Fibroblast of skin of left biceps (primary cell): Measurements from ENCODE around the gene TIAM1.
"Not testable (repeated sequence)": the region's sequence is repeated elsewhere in the genome, so short reads cannot be mapped to it uniquely, and the experiment has no call there.

ENCODE experiments used
- DNase-seq, 2 experiments: peaks; one replicate each; pipeline ENCODE4 v3.0.0-alpha.2; 2013; ENCODE audit warnings: low read depth in 2 of 2

TIAM1 gene

DNA sequence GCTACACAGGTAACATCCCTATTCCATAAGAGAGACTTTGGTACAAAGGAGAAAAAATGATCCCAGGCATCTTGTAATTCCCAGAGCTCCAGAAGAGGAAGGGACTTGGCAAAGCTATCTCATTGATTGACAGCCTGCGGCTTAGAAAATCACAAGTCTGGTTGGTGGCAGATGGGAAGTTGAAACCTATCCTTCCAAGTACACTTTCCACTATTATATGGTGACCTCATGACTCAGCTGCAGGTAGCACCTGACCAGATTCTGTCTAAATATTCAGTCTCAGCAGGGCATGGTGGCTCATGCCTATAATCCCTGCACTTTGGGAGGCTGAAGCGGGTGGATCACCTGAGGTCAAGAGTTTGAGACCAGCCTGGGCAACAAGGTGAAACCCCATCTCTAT, 89.9 kb downstream of the TIAM1 start:
- no peak for DNase-seq

DNA sequence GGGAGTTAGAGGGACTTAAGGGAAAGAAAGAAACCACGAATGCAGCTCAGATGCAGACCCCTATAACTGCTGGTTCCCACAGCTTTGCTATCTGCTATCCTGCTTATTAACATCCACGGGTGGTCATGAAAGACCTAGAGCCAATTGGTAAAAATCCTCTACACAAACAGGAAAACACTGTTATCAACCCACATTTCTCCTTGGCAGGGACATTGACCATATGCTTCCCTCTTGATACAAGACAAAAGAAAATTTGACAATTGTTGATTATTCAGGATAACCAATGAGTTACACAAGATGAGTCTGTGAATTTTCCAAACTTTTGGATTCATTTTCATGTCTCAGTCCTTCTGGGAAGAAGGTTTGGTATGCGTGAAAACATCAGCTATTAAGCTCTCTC, 90.4 kb downstream of the TIAM1 start:
- no peak for DNase-seq

DNA sequence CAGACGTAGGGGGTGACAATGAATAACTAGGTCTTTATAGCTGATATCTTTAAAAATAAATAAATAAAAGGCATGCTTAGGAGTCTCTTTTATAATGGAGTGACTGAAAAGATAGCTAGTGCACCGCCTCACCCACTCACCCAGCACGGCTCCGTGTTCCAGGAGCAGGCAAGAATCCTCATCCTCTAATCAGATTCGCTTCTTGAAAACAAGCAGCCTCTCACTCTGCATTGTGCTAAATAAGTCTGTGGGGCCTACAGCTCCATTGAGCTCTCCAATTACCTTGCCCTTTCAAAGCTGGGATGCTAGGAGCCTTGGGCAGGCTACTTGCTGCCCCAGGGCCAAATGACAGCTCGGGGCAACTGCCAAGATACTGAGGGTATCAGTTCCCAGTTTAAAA, 91.5 kb downstream of the TIAM1 start:
- no peak for DNase-seq

DNA sequence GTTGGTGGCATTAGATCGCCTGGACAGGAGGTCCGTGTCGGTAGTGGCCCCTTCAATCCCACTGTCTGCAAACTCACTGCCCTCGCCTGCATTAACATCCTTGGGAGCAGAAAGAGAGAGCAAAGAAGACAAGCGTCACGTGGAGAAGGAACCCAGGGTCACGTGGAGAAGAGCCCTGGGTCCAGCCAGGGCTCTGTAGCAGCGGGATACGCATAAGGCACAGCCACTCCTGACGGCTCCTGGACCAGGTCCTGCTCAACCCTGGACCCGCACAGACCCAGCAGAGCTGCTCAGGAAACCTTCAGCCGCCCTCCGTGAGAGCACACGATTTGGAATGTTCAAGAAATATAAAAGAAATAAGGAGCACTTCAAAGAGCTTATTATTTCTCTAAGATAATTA, 92.0 kb downstream of the TIAM1 start:
- DNase-seq = no peak

DNA sequence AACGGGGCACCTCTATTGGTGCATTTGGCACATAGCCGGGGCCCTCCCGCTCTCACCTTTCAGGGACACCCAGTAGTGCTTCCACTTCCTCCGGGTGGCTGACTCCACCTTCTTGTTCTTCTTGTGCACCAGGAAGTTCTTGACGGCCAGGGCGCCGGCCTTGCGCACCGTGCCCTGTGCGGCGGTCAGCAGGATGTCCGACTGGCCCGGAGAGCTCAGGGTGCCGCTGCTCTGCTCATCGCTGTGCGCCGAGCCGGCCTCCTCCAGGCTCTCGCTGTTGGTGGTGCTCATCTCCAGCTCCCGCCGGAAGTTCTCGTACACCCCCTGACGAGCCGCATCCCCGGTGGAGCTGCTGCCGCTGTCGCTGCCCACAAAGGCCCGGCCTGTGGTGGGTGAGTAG, 92.4 kb downstream of the TIAM1 start:
- no peak for DNase-seq

DNA sequence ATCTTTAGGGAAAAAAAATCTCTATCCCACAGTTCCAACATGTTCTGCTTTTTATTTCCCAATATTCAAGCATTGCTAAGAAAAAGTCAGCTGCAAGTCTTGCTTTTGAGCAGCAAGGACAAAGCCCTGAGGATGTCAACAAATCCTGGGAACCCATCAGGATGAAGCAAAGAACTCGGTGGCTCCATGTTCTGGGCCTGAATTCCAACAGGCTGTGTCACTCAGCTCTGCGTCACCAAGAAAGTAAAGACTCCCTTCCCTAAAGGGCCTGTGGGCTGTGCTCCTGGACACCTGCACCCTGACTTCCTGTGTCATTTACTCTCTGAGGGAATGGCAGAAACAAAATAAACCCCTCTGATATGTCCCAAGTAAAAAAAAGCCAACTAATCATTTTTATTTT, 95.5 kb downstream of the TIAM1 start:
- DNase-seq = no peak

DNA sequence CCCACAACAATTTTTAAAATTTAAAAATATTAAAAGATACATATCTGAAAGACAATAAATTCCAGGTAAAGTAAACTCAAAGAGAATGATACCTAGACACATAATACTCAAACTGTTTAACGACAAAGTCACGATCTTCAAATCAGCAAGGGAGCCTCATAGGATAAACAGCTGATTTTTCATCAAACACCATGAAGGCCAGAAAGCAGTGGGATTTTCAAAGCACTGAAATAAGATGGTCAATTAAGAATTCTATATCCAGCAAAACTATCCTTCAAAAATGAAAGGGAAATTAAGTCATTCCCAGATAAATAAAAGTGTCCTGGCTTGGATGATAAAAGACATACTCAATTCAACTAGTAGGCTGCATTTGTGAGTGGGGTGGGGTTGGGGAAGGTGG, 100.5 kb downstream of the TIAM1 start:
- no peak for DNase-seq

DNA sequence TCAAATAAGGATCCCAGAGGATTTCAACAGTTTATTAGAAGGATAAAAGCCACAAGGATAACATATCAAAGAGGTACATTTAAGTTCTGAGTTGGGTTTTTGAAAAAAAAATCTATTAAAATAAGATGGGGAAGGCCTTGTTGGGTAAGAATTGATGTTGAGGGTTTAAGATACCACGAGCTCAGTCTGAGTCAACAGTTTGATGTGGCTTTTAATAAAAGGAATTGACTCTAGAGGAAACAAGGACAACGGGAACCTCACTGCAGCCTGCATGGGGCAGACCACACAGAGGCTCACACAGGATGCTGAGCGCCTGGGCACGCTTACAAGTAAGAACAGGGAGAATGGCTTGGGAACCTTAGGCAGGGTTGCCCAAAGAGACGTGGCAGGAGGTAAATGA, 107.5 kb downstream of the TIAM1 start:
- no peak for DNase-seq

DNA sequence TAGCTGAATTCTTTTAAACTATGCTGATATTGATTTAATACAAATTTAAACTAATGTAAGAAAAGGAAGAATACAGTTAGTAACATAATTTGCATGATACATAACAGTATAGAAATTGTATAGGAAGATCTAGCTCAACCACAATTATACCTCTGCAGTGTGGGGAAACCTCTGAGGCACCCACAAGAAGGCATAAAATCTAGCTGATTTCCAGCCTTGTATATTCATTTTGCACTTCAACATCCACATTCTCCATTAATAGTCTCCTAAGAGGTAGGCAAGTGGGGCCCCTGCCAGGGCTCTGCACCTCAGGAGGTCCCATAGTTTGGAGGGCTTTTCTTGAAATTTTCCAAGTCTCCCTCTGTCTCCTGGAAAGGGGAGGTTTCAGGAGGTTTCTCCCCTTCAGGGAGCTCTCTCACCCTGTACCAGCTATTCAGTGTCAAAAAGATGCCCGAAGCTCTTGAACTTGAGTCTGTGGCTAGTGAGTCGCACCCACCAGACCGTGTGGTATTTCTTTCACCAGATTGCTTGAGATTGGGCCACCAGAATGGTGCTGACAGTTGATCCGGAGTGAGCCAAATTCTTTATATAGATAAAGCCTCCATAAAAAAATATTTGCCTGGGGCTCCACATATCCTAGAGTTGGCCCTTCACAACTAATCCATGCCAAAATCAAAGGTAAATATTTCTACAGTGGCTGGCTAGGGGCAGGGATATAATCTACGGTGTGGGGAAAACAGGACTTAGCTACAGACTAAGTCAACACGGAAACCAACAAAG, 108.2 kb downstream of the TIAM1 start:
- DNase-seq = no peak

DNA sequence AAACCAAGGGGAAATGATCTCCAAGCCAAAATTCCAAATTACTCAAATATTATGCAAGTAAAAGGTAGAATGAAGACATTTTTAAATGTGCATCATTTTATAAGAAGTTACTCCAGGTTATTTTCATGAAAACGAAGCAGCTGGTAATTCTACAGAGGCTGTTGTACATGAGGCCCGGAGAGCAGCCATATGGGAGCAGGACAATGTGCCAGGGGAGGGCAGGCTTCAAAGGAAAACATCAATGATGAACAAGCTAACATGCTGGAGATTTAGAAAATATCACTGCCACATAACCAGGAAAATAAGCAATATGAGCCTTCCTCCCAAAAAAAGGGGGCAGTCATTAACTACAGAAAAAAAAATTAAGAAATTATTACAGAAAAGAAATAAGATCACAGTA, 109.1 kb downstream of the TIAM1 start:
- DNase-seq = no peak

DNA sequence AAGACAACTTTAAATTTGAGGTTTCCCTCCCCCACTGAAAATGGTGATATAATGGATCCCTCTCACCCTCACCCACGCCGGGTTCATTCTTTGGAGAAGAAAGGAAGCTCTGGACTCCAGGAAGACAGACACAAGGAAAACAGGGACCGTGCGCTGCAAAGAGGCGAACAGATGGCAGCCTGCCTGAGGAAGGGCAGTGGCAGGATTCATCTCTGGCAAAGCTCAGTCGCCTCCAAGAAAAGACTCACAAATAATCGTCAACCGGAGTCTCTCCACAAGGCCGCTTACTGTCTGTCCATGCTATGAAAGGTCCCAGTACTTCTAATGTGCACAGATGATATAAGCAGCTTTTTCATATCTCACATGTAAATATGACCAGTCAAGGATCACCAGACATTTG, 110.3 kb downstream of the TIAM1 start:
- DNase-seq = no peak

DNA sequence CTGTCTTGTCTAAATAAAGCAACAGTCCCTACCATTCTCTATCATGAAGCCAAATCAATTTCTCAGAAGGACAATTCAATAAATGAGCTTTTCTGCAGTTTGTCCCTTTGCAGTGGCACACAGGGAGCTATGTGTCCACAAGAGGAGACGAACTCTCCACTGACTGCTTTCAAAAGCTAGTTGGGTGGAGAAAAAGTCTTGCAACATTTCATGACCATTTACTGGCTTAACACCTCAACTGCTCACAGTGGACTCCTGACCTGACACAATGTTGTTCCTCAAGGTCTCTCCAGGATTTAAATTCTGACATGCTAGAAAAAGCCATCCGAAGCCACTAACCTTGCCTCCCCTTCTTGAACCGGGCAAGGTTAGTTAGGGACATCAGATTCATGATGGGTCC, 111.7 kb downstream of the TIAM1 start:
- DNase-seq = no peak

DNA sequence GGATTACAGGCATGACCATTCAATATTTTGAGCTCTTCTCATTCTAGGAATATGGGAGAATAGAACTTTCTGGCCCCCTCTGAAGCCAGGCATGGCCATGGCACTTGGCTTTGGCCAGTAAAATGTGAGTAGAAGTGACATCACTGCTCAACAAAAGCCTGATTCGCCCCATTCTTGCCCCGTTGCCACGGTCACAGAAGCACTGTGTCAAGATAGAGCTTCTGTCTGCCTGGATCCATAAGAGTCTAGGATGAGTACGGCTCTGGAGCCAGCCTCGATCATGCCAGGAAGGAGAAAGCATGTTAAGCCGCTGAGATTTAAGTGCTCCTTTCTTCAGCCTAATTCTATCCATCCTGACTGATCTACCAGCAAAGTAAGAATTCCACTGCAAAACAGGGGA, 113.1 kb downstream of the TIAM1 start:
- DNase-seq = no peak

DNA sequence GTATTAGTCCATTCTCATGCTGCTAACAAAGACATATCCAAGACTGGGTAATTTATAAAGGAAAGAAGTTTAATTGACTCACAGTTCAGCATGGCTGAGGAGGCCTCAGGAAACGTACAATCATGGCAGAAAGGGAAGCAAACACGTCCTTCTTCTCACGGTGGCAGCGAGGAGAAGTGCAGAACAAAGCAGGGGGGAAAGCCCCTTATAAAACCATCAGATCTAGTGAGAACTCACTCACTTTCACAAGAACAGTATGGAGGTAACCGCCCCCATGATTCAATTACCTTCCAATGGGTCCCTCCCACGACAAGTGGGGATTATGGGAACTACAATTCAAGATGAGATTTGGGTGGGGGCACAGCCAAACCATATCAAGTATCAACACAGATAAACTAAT, 115.3 kb downstream of the TIAM1 start:
- not testable (repeated sequence) for DNase-seq

DNA sequence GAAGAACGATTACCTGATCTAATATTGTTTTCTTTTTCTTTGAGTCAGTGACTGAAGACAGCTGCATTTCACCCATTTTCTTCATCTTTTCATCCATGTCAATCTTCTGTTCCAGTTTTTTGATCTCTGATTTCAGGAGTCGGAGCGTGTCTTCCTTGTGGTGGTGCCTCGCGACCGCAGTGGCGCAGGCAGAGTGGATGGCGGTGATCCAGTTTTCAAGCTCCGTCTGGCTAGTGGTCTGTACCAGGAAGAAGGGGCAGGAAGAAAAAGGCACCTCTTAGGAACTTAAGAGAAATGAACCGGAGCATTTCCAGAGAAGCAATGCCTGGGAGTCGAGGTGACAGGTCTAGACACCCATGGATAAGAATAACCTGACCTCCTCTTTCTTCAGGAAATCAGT, 118.3 kb downstream of the TIAM1 start:
- no peak for DNase-seq

DNA sequence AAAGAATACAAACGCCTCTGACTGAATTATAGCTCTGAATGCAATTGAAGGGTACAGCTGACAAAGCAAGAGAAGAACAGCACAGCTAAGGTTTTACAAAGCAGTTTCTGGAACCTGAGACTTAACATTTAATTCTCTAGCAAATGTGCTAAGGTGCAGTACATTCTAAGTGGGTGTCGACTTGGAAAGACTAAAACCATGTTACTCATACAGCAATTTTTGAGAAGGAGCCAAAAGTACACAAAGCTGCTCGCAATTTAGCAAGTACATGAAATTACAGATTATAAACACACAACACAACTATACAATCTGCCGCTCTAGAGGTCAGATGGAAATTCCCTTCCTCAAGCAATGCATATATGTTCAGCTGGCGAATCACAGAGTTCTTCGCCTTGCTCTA, 121.9 kb downstream of the TIAM1 start:
- no peak for DNase-seq

DNA sequence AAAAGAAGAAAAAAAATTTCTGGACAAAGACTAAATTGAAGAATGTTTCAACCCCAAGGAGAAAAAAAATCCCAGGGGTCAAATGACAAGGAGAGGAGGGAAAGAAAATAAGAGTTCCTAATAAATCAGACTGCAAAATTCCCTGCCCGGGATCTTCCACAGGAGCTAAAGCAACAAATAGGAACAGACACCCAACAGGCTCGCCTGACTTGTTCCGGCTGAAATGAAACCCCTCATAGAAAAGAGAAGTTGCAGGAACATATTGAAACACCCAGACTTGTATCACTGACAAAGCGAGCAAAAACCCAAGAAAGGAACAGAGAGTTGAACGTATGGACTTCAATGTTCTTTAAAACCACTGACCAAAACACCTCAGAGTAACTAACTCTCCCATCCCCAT, 123.0 kb downstream of the TIAM1 start:
- DNase-seq = no peak

DNA sequence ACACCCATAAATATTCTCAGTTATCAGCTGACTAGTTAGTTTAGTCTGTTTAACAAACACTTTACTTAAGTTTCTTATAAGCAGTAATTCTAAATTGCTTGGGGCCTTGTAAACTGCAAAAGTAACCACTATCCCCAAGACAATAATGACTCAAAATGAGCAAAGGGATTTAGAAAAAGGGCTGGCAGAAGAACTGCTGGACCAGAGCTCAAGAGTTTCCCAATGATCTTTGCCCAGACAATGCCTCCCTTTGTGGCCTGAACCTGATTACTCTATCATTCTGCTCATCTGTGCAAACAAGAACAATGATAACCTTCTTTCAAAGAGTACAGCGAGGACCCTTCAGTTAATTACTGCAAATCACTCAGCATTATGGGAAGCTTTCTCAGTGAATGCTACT, 123.5 kb downstream of the TIAM1 start:
- DNase-seq = no peak

DNA sequence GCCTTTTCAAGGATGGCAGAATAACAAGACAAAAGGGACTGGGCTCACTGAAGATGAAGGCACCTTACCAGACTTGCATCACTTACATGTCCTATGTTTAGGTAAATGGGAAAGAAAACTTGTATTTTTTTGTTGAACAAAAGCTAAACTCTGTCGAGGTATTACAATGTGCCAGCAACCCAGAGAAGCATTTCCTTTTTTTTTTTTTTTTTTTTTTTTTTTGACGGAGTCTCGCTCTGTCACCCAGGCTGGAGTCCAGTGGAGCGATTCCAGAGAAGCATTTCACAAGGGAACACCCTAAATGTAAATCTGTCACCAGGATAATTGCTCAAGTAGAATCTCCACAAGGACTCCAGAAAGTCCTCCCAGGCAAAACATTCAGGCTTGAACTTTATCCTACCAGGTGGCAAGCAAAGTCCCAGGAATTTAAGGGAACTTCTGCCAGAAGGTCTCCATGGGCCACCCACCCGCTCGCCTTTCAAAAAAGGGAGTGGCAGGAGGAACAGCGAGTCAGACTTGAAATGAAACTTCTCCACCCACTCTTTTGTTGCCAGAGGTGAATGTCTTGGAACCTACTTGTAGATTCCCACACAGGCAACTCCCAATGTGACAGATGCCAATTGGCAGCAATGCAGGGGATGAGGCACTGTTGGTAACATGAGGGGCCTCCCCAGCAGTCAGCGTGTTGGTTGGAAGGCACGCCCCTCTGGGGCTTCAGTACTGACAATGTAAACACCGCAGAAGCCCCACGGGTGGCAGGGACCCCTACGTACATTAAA, 125.0 kb downstream of the TIAM1 start:
- no peak for DNase-seq

DNA sequence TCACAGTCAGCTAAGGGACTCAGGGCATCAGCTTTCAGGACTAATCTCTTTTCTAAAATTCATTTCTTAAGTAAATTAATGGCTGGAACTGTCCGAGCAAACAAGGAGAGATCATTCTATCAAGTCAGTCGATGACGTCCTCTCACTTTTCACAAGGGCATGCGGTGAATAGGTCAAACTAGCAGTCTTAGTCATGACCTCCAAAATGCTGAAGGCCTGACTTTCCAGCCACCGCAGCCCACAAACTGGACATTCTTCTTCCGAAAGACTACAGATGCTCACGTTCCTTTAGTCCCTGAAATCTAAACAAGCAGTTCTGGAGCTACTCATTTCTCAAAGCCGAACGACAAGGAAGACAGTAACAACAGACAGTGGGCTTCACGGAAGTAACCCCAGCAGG, 127.9 kb downstream of the TIAM1 start:
- no peak for DNase-seq

DNA sequence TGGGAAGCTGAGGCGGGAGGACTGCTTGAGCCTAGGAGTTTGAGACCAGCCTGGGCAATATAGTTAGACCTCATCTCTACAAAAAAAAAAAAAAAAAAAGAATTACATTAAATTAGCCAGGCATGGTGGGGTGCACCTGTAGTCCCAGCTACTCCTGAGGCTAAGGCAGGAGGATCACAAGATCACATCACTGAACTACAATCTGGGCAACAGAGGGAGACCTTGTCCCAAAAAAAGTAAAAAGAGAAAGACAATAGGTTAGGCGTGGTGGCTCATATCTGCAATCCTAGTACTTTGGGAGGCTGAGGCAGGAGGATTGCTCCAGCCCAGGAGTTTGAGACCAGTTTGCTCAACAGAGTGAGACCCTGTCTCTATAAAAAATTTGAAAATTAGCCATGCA, 130.3 kb downstream of the TIAM1 start:
- DNase-seq = no peak

DNA sequence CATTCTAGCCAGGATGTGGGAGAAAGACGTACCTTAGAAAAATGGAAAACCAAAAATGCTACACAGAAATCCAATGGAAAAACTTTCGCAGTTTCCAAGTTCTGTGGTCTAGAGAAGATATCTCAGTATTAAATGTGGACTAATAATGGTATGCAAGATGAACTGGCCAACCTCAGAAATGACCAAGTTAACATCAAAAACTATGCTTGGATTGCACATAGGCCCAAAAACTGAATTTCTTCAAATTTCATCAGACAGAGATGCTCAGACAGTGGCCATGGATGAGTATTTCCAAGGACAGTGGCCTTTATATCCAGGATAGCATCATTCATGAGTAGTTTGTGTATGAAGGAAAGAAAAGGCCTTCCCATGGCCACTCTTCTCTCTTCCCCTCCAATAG, 132.2 kb downstream of the TIAM1 start:
- no peak for DNase-seq

DNA sequence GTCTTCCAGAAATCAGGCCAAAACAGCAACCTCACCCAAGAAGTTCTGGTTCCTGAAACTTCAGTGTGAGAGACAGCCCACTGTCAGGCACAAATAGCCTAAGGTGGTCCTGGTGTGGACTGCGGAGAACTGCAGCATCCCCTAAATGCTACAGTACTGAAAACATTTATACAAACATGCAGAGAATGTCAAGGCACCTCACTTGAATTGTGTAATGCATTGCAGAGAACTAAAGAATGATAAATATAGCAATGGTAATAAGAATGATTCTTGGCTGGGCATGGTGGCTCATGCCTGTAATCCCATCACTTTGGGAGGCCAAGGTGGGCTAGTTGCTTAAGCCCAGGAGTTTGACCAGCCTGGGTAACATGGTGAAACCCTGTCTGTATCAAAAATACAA, 138.6 kb downstream of the TIAM1 start:
- DNase-seq = no peak

DNA sequence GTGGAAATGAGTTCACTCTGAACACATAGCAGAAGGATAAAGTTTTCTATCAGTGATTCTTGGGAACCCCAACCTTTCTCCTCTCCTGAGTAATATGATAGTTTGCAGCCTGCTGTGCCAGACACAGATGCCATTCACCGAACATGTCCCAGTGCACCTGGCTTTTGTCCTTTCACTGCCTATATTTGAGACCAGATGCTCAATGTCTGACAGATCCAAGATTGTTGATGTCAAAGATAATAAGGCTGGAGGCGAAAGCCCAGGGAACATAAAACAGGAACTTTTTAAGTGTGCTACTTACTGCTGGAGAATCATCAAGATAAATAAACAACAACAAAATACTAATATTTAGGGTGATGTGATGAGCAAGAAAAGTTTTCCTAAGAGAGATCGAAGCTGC, 139.3 kb downstream of the TIAM1 start:
- DNase-seq = no peak
